Spleen (tissue), 11 donors: ENCODE measurements around the gene C22orf39. TPM values are rescaled to one million over a fixed set of nuclear protein-coding genes. Genes with fewer than 3 reads are reported as not detected.

Source experiments
- DNase-seq: peaks from one replicate; pipeline ENCODE4 v3.0.0-alpha.2; 2020
- H3K27ac ChIP-seq, 8 donors: fragments of 200-600 bp; sonication (generic) in 7 of 8; 1 replicate in 4 of 8; 2 replicates in 4 of 8; pipeline versions ENCODE4 v1.5.0 to v1.8.0; 2016 to 2021; ENCODE audit warnings: inconsistent platforms in 4 of 8, mild to moderate bottlenecking in 4 of 8, moderate library complexity in 1 of 8
- H3K27me3 ChIP-seq, 7 donors: fragments of 200-600 bp; sonication (generic) in 6 of 7; replicated peaks in 1 of 7; 1 replicate in 4 of 7; 2 replicates in 3 of 7; pipeline versions ENCODE4 v1.5.0 to v1.8.0; 2016 to 2021; ENCODE audit warnings: inconsistent platforms in 3 of 7, mild to moderate bottlenecking in 1 of 7
- H3K36me3 ChIP-seq, 6 donors: fragments of 200-600 bp; sonication (generic) in 5 of 6; 1 replicate in 4 of 6; 2 replicates in 2 of 6; pipeline versions ENCODE4 v1.5.0 to v1.8.0; 2016 to 2021; ENCODE audit warnings: inconsistent platforms in 2 of 6
- H3K4me1 ChIP-seq, 6 donors: fragments of 200-600 bp; sonication (generic) in 5 of 6; 1 replicate in 3 of 6; 2 replicates in 3 of 6; pipeline versions ENCODE4 v1.5.0 to v1.8.0; 2016 to 2021; ENCODE audit warnings: inconsistent platforms in 3 of 6
- H3K4me3 ChIP-seq, 8 donors: fragments of 200-600 bp; sonication (generic) in 7 of 8; 1 replicate in 4 of 8; 2 replicates in 4 of 8; pipeline versions ENCODE4 v1.5.0 to v1.8.0; 2016 to 2021; ENCODE audit warnings: inconsistent platforms in 4 of 8, mild to moderate bottlenecking in 4 of 8, moderate library complexity in 2 of 8
- H3K9me3 ChIP-seq, 8 donors: fragments of 200-600 bp; sonication (generic) in 7 of 8; 1 replicate in 4 of 8; 2 replicates in 4 of 8; pipeline versions ENCODE4 v1.5.0 to v1.8.0; 2016 to 2021; ENCODE audit warnings: inconsistent platforms in 4 of 8
- CTCF ChIP-seq, 11 experiments: fragments of 200-600 bp in 7 of 11; fragments of 450-650 bp in 4 of 11; sonication (generic) in 4 of 11; IDR thresholded peaks in 8 of 11; conservative IDR thresholded peaks in 3 of 11; 1 replicate in 7 of 11; 2 replicates in 4 of 11; pipeline versions ENCODE4 v1.4.0 to v1.8.0; 2016 to 2021; ENCODE audit warnings: antibody characterized with exemption in 11 of 11, inconsistent platforms in 4 of 11, mild to moderate bottlenecking in 1 of 11
- POLR2A ChIP-seq, 3 donors: fragments of 450-650 bp; IDR thresholded peaks; one replicate each; pipeline ENCODE4 v1.5.1; 2017; ENCODE audit warnings: antibody characterized with exemption in 3 of 3, mild to moderate bottlenecking in 1 of 3
- POLR2AphosphoS5 ChIP-seq, 3 donors: sonication (generic); formaldehyde crosslinking; IDR thresholded peaks; one replicate each; pipeline ENCODE4 v1.5.1; 2017; ENCODE audit warnings: antibody characterized with exemption in 3 of 3
- WGBS, 5 donors: extraction: QIAGEN DNeasy Blood & Tissue Kit in 3 of 5; methylation state at CpG; one replicate each; pipeline versions ENCODE4 v1.1.5 to v1.1.7; 2013 to 2018; 5-methylcytosine and 5-hydroxymethylcytosine counted together
- intact Hi-C: fragments of 100-400 bp; cut with DNase I; formaldehyde crosslinking; loops from one replicate; pipeline ENCODE4 v1.15.0; 2023; ENCODE audit warnings: low total_unique reads
- polyA plus RNA-seq, 3 donors: library from polyadenylated mRNA; stranded (reverse); fragments of 200-250 nt; gene quantifications; one replicate each; pipeline ENCODE4 v1.2.1, GENCODE V29; 2013
- total RNA-seq, 7 donors: library from RNA; depleted of rRNA in 3 of 7; stranded (reverse); fragments of >200 nt in 3 of 7; fragmentation: NEBNext Ultra II Directional in 4 of 7; extraction: Animal tissue kit (Norgen Biotek cat#: 25700) in 4 of 7; gene quantifications; one replicate each; pipeline versions ENCODE4 v1.1.0 to v1.2.1, GENCODE V29; 2016 to 2021
- donor health status: healthy with polysubstance abuse.
- donor health status: DM: no; HTN: no; CAD: no; lungs with moderate emphysema.
- donor health status: DM: no; HTN: no; CAD: no.
- donor health status: Bipolar disorder and iron deficiency.
- donor health status: healthy.
- donor health status: DM: no; HTN: no; CAD: no.
- donor health status: DM: yes; HTN: yes; CAD: no.

The C22orf39 gene
- total and polyA plus RNA-seq, 10 donors = 28.8 to 48.8 (median 37.6) TPM

- peak in 9 of 11 experiments; percentile 10 to 52 (median 34) for TF ChIP-seq CTCF (IDR thresholded peaks at IDR 0.05 in 8 of 11, conservative IDR thresholded peaks at IDR 0.05 in 3 of 11)
- no peak for TF ChIP-seq POLR2AphosphoS5 (IDR thresholded peaks at IDR 0.05)
- no peak for TF ChIP-seq POLR2A (IDR thresholded peaks at IDR 0.05)
- Histone ChIP-seq H3K27me3 (no peaks in the 10 kb centered on the region), H3K4me1 (no peaks in the 10 kb centered on the region), H3K36me3 (peaks cover 0 to 46% (median 0%) of the 10 kb centered on the region in 6 donors), H3K9me3 (no peaks in the 10 kb centered on the region), H3K27ac (no peak overlapping the region), H3K4me3 (no peak overlapping the region)
- DNase-seq = no peak
- 64 to 75% (median 67%) methylated on average over 5 of the region's 5 CpGs for WGBS, 5 donors
- intact Hi-C loops = loop anchor here (10.0 kb wide), 1 partner anchor 129 kb away; no protein-coding TSS in a partner anchor
These were observed 48.2 kb upstream of the C22orf39 start for GRCh38 chr22:19495562-19496323.

- Histone ChIP-seq H3K9me3 (no peaks in the 10 kb centered on the region), H3K4me1 (no peaks in the 10 kb centered on the region), H3K27me3 (no peaks in the 10 kb centered on the region), H3K4me3 (no peak overlapping the region), H3K36me3 (peaks cover 0 to 46% (median 0%) of the 10 kb centered on the region in 6 donors), H3K27ac (no peak overlapping the region)
- intact Hi-C loops = loop anchor here (10.0 kb wide), 1 partner anchor 130 kb away; no protein-coding TSS in a partner anchor
- no peak for TF ChIP-seq CTCF (IDR thresholded peaks at IDR 0.05 in 8 of 11, conservative IDR thresholded peaks at IDR 0.05 in 3 of 11)
- TF ChIP-seq POLR2A (IDR thresholded peaks at IDR 0.05) = no peak
- no peak for TF ChIP-seq POLR2AphosphoS5 (IDR thresholded peaks at IDR 0.05)
- 96 to 100% (median 97%) methylated on average over 6 of the region's 6 CpGs for whole genome bisulfite sequencing, 5 donors
- no peak for DNase-seq
These were observed 47.2 kb upstream of the C22orf39 start for GRCh38 chr22:19494676-19495173.

GRCh38 chr22:19494001-19494560 lies 46.6 kb upstream of the C22orf39 start:
- intact Hi-C loops = loop anchor here (10.0 kb wide), 1 partner anchor 131 kb away; no protein-coding TSS in a partner anchor
- H3K36me3 ChIP-seq = peaks cover 0 to 44% (median 0%) of the 10 kb centered on the region in 6 donors
- no peaks in the 10 kb centered on the region for H3K27me3 ChIP-seq
- H3K27ac ChIP-seq = no peak overlapping the region
- TF ChIP-seq POLR2A (IDR thresholded peaks at IDR 0.05) = no peak
- TF ChIP-seq CTCF (IDR thresholded peaks at IDR 0.05 in 8 of 11, conservative IDR thresholded peaks at IDR 0.05 in 3 of 11) = no peak
- TF ChIP-seq POLR2AphosphoS5 (IDR thresholded peaks at IDR 0.05) = no peak
- H3K9me3 ChIP-seq = no peaks in the 10 kb centered on the region
- peaks cover 0 to 5% (median 0%) of the 10 kb centered on the region in 6 donors for H3K4me1 ChIP-seq
- 96 to 99% (median 99%) methylated on average over 7 to 8 of the region's 8 CpGs for WGBS, 5 donors
- no peak overlapping the region for H3K4me3 ChIP-seq
- no peak for DNase-seq
